GM12878 (cell line): ENCODE data around the gene EI24. TPM values are rescaled to one million over a fixed set of nuclear protein-coding genes. Genes with fewer than 3 reads are reported as not detected.

Source experiments
- ATAC-seq: fragments of 200-7000 bp; cut with Tn5 transposase; 3 replicates; pipeline ENCODE4 v1.9.1; 2020; ENCODE audit warnings: mild to moderate bottlenecking, moderate library complexity
- BruUV-seq: library from RNA; stranded (reverse); fragments of 400-500 nt; replicated peaks from 2 replicates; lab custom pipeline; 2021; lab: Mats Ljungman, UMichigan
- CTCF ChIA-PET: fragments of 300-600 bp; sonication (Branson Sonifier 250); formaldehyde crosslinking; extraction: SDS; loops from one replicate; lab custom pipeline; 2021; ENCODE audit warnings: inconsistent platforms; lab: Yijun Ruan, JAX
- POLR2A ChIA-PET: fragments of 350-600 bp; formaldehyde crosslinking; extraction: SDS; loops from one replicate; lab custom pipeline; 2021; ENCODE audit warnings: inconsistent platforms; lab: Charles Lee
- RAD21 ChIA-PET: fragments of 300-600 bp; sonication (Branson Sonifier 250); formaldehyde crosslinking; loops from one replicate; lab custom pipeline; 2023; ENCODE audit warnings: antibody characterized with exemption; ENCODE audit not compliant: unreplicated experiment; lab: Charles Lee
- SMC1A ChIA-PET: fragments of 300-600 bp; sonication (Branson Sonifier 250); formaldehyde crosslinking; loops from one replicate; lab custom pipeline; 2023; ENCODE audit not compliant: unreplicated experiment, uncharacterized antibody; lab: Charles Lee
- DNase-seq: peaks from one replicate; pipeline ENCODE4 v3.0.0-alpha.2; 2011; ENCODE audit warnings: low read depth, low spot score
- FAIRE-seq: peaks from 3 replicates; lab custom pipeline; 2011; peaks lifted over from hg19 to GRCh38; lab: Jason Lieb, UNC
- H2AFZ ChIP-seq: 2 replicates; pipeline ENCODE4 v1.6.0; 2011; ENCODE audit warnings: low read depth, low read length, control low read depth; ENCODE audit not compliant: control insufficient read depth
- H3K27ac ChIP-seq: 2 replicates; pipeline ENCODE4 v1.5.1; 2011; ENCODE audit warnings: control low read depth; ENCODE audit not compliant: control insufficient read depth, insufficient read depth
- H3K27me3 ChIP-seq, 2 experiments: replicated peaks in 1 of 2; 2 replicates each; pipeline versions ENCODE4 v1.6.0 to v1.6.1; 2011; ENCODE audit warnings: low read length in 1 of 2; ENCODE audit not compliant: control insufficient read depth in 2 of 2, insufficient read depth in 2 of 2
- H3K36me3 ChIP-seq, 2 experiments: 2 replicates each; pipeline ENCODE4 v1.5.1; 2011; ENCODE audit warnings: low read length in 1 of 2; ENCODE audit not compliant: control insufficient read depth in 2 of 2, insufficient read depth in 2 of 2
- H3K4me1 ChIP-seq: 2 replicates; pipeline ENCODE4 v1.6.1; 2011; ENCODE audit warnings: mild to moderate bottlenecking, low read length, moderate library complexity, mixed read lengths; ENCODE audit not compliant: control insufficient read depth, insufficient read depth
- H3K4me2 ChIP-seq: 2 replicates; pipeline ENCODE4 v1.6.0; 2011; ENCODE audit warnings: control low read depth; ENCODE audit not compliant: control insufficient read depth, insufficient read depth
- H3K4me3 ChIP-seq: fragments of 200-600 bp; sonication (generic); 2 replicates; pipeline ENCODE4 v1.5.1; 2016
- H3K79me2 ChIP-seq: 2 replicates; pipeline ENCODE4 v1.6.0; 2011; ENCODE audit warnings: low read length; ENCODE audit not compliant: control insufficient read depth, insufficient read depth
- H3K9ac ChIP-seq: 2 replicates; pipeline ENCODE4 v1.8.0; 2011; ENCODE audit warnings: low read length, control low read depth, mixed read lengths; ENCODE audit not compliant: control insufficient read depth, insufficient read depth
- H3K9me3 ChIP-seq: replicated peaks from 3 replicates; pipeline ENCODE4 v1.5.1; 2011; ENCODE audit warnings: mild to moderate bottlenecking, low read length; ENCODE audit not compliant: control insufficient read depth, insufficient read depth
- H4K20me1 ChIP-seq: 2 replicates; pipeline ENCODE4 v1.6.0; 2011; ENCODE audit not compliant: control insufficient read depth, insufficient read depth
- CREB1 ChIP-seq: IDR thresholded peaks from 2 replicates; pipeline ENCODE4 v1.6.1; 2012; ENCODE audit warnings: low read depth, mild to moderate bottlenecking, inconsistent platforms
- MEF2B ChIP-seq: fragments of 450-650 bp; IDR thresholded peaks from 2 replicates; pipeline ENCODE4 v1.6.1; 2018; ENCODE audit warnings: mild to moderate bottlenecking, moderate library complexity; ENCODE audit not compliant: partially characterized antibody, poor library complexity, severe bottlenecking
- PAX8 ChIP-seq: fragments of 450-650 bp; IDR thresholded peaks from 2 replicates; pipeline ENCODE4 v1.6.1; 2017; ENCODE audit warnings: mild to moderate bottlenecking, moderate library complexity
- RCOR1 ChIP-seq: conservative IDR thresholded peaks from 2 replicates; pipeline ENCODE4 v1.6.1; 2012; ENCODE audit warnings: low read depth, low read length, improper control_type of control experiment
- YY1 ChIP-seq: IDR thresholded peaks from 2 replicates; pipeline ENCODE4 v1.6.1; 2011; ENCODE audit warnings: low read depth, mild to moderate bottlenecking, low read length
- ZNF217 ChIP-seq: fragments of 450-650 bp; IDR thresholded peaks from 2 replicates; pipeline ENCODE4 v1.6.1; 2017; ENCODE audit warnings: antibody characterized with exemption, mild to moderate bottlenecking
- ZNF24 ChIP-seq: fragments of 450-650 bp; IDR thresholded peaks from 2 replicates; pipeline ENCODE4 v1.6.1; 2017; ENCODE audit warnings: antibody characterized with exemption, mild to moderate bottlenecking
- WGBS: methylation state at CpG from one replicate; pipeline ENCODE4 v1.1.6; 2016; ENCODE audit warnings: low lambda C conversion rate; ENCODE audit not compliant: insufficient replicate concordance, insufficient coverage; ENCODE audit errors: missing lambda C conversion rate; 5-methylcytosine and 5-hydroxymethylcytosine counted together
- in situ Hi-C: fragments of 300-500 bp; cut with MboI; formaldehyde crosslinking; loops from 9 replicates; pipeline ENCODE4 v1.14.3; 2018; ENCODE audit warnings: mixed read lengths
- intact Hi-C: fragments of 100-400 bp; cut with micrococcal nuclease; formaldehyde crosslinking; loops from one replicate; pipeline ENCODE4 v1.14.2; 2022; ENCODE audit not compliant: unreplicated experiment
- polyA plus RNA-seq, 11 experiments: library from polyadenylated mRNA; depleted of rRNA in 4 of 11; unstranded in 6 of 11; stranded (reverse) in 5 of 11; fragments of >200 nt; fragmentation: Nextera tagmentation in 4 of 11; fragmentation: Illumina TruSeq in 1 of 11; extraction: Ambion mirVana in 4 of 11; extraction: Trizol in 1 of 11; gene quantifications; 1 replicate in 1 of 11; 2 replicates in 10 of 11; pipeline versions ENCODE4 v1.2.1 to v1.2.3, GENCODE V29; 2011 to 2016; ENCODE audit warnings: inconsistent platforms in 2 of 11, missing spikeins in 2 of 11, low read depth in 1 of 11
- total RNA-seq, 4 experiments: library from RNA; depleted of rRNA in 3 of 4; stranded (reverse); fragments of >200 nt in 3 of 4; fragmentation: Illumina TruSeq in 1 of 4; extraction: Trizol in 1 of 4; gene quantifications; 2 replicates each; pipeline versions ENCODE4 v1.2.1 to v1.2.3, GENCODE V29; 2013 to 2021
- TF ChIP-seq, protein P1 (sequence below): fragments of 450-650 bp; IDR thresholded peaks from 2 replicates; pipeline ENCODE4 v1.6.1; 2017; ENCODE audit warnings: mild to moderate bottlenecking, moderate library complexity
- TF ChIP-seq, protein P2 (sequence below): IDR thresholded peaks from 2 replicates; pipeline ENCODE4 v1.6.1; 2011; ENCODE audit warnings: borderline replicate concordance, low read depth, mild to moderate bottlenecking, moderate library complexity, low read length; ENCODE audit not compliant: insufficient read depth, poor library complexity, severe bottlenecking
- TF ChIP-seq, protein P3 (sequence below): fragments of 450-650 bp; IDR thresholded peaks from 2 replicates; pipeline ENCODE4 v1.6.1; 2016; ENCODE audit warnings: mild to moderate bottlenecking

EI24 gene
- total and polyA plus RNA-seq, 10 of the 15 experiments (the other 5 are each of a cell fraction or from before 2014, with no cell fraction given), result 20.3 to 127 (median 70.4) TPM

DNA sequence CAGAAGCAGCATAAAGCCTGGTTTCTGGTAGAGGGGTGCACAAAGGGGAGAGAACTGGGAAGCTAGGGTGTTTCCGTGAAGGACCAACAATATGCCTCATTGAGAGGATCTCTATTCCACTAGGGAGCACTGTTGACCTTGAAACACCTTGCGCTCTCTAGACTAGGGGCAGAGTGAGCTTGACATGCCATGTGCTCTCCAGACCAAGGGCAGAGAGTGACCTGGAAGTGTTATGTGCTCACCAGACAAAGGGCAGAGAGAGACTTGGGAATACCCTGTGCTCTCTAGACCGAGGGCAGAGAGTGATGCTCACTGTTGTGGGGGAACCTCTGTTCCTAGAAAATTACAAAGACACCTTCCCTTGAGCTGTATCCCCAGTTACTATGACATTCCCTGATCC lies 15.2 kb upstream of the EI24 start (continued):
- TF ChIP-seq RCOR1, result no peak
- no peak for TF ChIP-seq ZNF217
- TF ChIP-seq, protein P1, sequence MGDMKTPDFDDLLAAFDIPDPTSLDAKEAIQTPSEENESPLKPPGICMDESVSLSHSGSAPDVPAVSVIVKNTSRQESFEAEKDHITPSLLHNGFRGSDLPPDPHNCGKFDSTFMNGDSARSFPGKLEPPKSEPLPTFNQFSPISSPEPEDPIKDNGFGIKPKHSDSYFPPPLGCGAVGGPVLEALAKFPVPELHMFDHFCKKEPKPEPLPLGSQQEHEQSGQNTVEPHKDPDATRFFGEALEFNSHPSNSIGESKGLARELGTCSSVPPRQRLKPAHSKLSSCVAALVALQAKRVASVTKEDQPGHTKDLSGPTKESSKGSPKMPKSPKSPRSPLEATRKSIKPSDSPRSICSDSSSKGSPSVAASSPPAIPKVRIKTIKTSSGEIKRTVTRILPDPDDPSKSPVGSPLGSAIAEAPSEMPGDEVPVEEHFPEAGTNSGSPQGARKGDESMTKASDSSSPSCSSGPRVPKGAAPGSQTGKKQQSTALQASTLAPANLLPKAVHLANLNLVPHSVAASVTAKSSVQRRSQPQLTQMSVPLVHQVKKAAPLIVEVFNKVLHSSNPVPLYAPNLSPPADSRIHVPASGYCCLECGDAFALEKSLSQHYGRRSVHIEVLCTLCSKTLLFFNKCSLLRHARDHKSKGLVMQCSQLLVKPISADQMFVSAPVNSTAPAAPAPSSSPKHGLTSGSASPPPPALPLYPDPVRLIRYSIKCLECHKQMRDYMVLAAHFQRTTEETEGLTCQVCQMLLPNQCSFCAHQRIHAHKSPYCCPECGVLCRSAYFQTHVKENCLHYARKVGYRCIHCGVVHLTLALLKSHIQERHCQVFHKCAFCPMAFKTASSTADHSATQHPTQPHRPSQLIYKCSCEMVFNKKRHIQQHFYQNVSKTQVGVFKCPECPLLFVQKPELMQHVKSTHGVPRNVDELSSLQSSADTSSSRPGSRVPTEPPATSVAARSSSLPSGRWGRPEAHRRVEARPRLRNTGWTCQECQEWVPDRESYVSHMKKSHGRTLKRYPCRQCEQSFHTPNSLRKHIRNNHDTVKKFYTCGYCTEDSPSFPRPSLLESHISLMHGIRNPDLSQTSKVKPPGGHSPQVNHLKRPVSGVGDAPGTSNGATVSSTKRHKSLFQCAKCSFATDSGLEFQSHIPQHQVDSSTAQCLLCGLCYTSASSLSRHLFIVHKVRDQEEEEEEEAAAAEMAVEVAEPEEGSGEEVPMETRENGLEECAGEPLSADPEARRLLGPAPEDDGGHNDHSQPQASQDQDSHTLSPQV, result no peak
- no peak for TF ChIP-seq MEF2B
- TF ChIP-seq YY1, result no peak

DNA sequence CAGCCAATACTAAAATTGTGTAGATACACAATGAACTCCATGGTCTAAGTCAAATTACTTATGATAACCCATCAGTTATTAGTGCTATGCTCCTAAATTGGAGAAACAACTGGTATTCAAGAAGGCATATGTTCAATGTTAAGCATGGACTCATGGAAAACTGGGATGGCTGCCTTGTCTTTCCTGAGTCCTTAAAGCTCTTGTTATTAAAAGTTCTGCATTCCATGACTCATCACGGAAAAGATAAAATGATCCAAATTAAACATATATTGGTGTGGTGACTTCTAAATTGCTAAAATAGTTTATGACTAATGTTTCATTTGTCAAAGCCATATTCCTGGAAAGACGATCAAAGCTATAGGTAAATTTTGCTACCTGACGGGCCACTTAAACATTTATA lies 9.4 kb upstream of the EI24 start:
- no peak overlapping the region for H3K27ac ChIP-seq
- SMC1A ChIA-PET, result interaction anchor here (1.0 kb wide), 2 partner anchors 9 to 99 kb away, joined by 3 read pairs; partner anchors contain the start of gene EI24
- H2AFZ ChIP-seq, result no peak overlapping the region
- FAIRE-seq, result no peak
- no peaks in the 10 kb centered on the region for H3K79me2 ChIP-seq
- TF ChIP-seq ZNF24 (no peak), PAX8 (no peak), CREB1 (no peak)
- TF ChIP-seq, protein P2, sequence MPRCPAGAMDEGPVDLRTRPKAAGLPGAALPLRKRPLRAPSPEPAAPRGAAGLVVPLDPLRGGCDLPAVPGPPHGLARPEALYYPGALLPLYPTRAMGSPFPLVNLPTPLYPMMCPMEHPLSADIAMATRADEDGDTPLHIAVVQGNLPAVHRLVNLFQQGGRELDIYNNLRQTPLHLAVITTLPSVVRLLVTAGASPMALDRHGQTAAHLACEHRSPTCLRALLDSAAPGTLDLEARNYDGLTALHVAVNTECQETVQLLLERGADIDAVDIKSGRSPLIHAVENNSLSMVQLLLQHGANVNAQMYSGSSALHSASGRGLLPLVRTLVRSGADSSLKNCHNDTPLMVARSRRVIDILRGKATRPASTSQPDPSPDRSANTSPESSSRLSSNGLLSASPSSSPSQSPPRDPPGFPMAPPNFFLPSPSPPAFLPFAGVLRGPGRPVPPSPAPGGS, result no peak
- TF ChIP-seq, protein P3, sequence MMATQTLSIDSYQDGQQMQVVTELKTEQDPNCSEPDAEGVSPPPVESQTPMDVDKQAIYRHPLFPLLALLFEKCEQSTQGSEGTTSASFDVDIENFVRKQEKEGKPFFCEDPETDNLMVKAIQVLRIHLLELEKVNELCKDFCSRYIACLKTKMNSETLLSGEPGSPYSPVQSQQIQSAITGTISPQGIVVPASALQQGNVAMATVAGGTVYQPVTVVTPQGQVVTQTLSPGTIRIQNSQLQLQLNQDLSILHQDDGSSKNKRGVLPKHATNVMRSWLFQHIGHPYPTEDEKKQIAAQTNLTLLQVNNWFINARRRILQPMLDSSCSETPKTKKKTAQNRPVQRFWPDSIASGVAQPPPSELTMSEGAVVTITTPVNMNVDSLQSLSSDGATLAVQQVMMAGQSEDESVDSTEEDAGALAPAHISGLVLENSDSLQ, result no peak
- TF ChIP-seq, all 136 proteins: peak for 0
- 93% methylated on average over 3 of the region's 3 CpGs for WGBS
- Histone ChIP-seq H3K36me3 (no peaks in the 10 kb centered on the region), H4K20me1 (no peaks in the 10 kb centered on the region), H3K9ac (no peak overlapping the region), H3K4me3 (no peak overlapping the region), H3K27me3 (no peaks in the 10 kb centered on the region), H3K4me2 (no peak overlapping the region), H3K4me1 (no peaks in the 10 kb centered on the region), H3K9me3 (no peaks in the 10 kb centered on the region; the same call in 2 of the 3 replicates)
- CTCF ChIA-PET, result interaction anchor here (0.6 to 1.4 kb wide), 5 partner anchors 41 to 127 kb away, joined by 3 to 4 read pairs (median 3); no protein-coding TSS in a partner anchor
- in situ Hi-C loops (no loop called here), intact Hi-C loops (no loop called here)
- RAD21 ChIA-PET, result no interaction called here
- ATAC-seq (no peak), DNase-seq (no peak)
- no TSS peak for BruUV-seq
- POLR2A ChIA-PET, result no interaction called here
